ENCODE results near the gene PPFIA2.
"Not testable (repeated sequence)": the region's sequence is repeated elsewhere in the genome, so short reads cannot be mapped to it uniquely, and the experiment has no call there.

The PPFIA2 gene

DNA sequence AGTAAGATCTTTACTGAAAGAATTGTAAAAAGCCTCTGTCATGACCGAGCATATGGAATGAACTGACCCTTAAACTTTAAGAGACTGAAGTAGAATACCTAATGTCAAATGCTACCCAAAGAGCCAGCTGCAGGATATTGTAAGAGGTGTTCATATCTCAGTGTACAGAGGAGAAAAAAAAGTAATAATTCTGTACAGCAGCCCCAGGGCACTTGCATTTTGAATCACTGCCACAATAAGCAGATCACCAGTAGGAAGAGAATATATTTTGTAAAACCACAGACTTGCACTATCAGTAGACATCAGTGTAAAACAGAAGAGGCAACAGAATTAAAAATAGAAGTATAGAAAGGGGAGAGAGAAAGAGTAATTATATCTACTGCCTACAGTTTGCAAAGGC is 162.6 kb downstream of the PPFIA2 start:
- Mint-ChIP-seq H3K4me3 (no peak overlapping the region), H3K27ac (no peak overlapping the region), H3K36me3 (ENCODE audit: low read depth) (no peaks in the 10 kb centered on the region), H3K27me3 (ENCODE audit: low read depth) (no peaks in the 10 kb centered on the region), H3K9me3 (peaks cover 3% of the 10 kb centered on the region), H3K4me1 (peaks cover 13% of the 10 kb centered on the region)
- TF ChIP-seq CTCF (IDR thresholded peaks at IDR 0.05; ENCODE audit: unreplicated experiment in 3 of 3) = no peak

GRCh38 chr12:81591256-81591655 is 167.9 kb downstream of the PPFIA2 start:
- TF ChIP-seq CTCF (IDR thresholded peaks at IDR 0.05; ENCODE audit: unreplicated experiment in 3 of 3) = no peak
- peaks cover 10% of the 10 kb centered on the region for H3K9me3 Mint-ChIP-seq
- no peaks in the 10 kb centered on the region for H3K36me3 Mint-ChIP-seq (ENCODE audit: low read depth)
- H3K27me3 Mint-ChIP-seq (ENCODE audit: low read depth) = peaks cover 3% of the 10 kb centered on the region
- H3K27ac Mint-ChIP-seq = no peak overlapping the region
- no peak overlapping the region for H3K4me3 Mint-ChIP-seq
- H3K4me1 Mint-ChIP-seq = no peaks in the 10 kb centered on the region

- not testable (repeated sequence) for H3K27ac Mint-ChIP-seq; H3K36me3 Mint-ChIP-seq (ENCODE audit: low read depth); H3K9me3 Mint-ChIP-seq; H3K4me1 Mint-ChIP-seq; H3K27me3 Mint-ChIP-seq (ENCODE audit: low read depth); H3K4me3 Mint-ChIP-seq
These were observed 168.4 kb downstream of the PPFIA2 start for GRCh38 chr12:81590703-81591102.

GRCh38 chr12:81588235-81589008 is 170.7 kb downstream of the PPFIA2 start:
- TF ChIP-seq CTCF (IDR thresholded peaks at IDR 0.05; ENCODE audit: unreplicated experiment in 3 of 3) = no peak
- peaks cover 3% of the 10 kb centered on the region for H3K27me3 Mint-ChIP-seq (ENCODE audit: low read depth)
- peaks cover 10% of the 10 kb centered on the region for H3K9me3 Mint-ChIP-seq
- no peak overlapping the region for H3K27ac Mint-ChIP-seq
- no peaks in the 10 kb centered on the region for H3K36me3 Mint-ChIP-seq (ENCODE audit: low read depth)
- no peak overlapping the region for H3K4me3 Mint-ChIP-seq
- H3K4me1 Mint-ChIP-seq = no peaks in the 10 kb centered on the region

GRCh38 chr12:81585787-81586186 is 173.4 kb downstream of the PPFIA2 start:
- no peaks in the 10 kb centered on the region for H3K36me3 Mint-ChIP-seq (ENCODE audit: low read depth)
- peaks cover 3% of the 10 kb centered on the region for H3K9me3 Mint-ChIP-seq
- H3K4me1 Mint-ChIP-seq = no peaks in the 10 kb centered on the region
- no peak overlapping the region for H3K4me3 Mint-ChIP-seq
- TF ChIP-seq CTCF (IDR thresholded peaks at IDR 0.05; ENCODE audit: unreplicated experiment in 3 of 3) = no peak
- peaks cover 3% of the 10 kb centered on the region for H3K27me3 Mint-ChIP-seq (ENCODE audit: low read depth)
- H3K27ac Mint-ChIP-seq = no peak overlapping the region

- no peaks in the 10 kb centered on the region for H3K27me3 Mint-ChIP-seq (ENCODE audit: low read depth)
- H3K27ac Mint-ChIP-seq = no peak overlapping the region
- no peaks in the 10 kb centered on the region for H3K4me1 Mint-ChIP-seq
- TF ChIP-seq CTCF (IDR thresholded peaks at IDR 0.05; ENCODE audit: unreplicated experiment in 3 of 3) = no peak
- H3K4me3 Mint-ChIP-seq = no peak overlapping the region
- H3K36me3 Mint-ChIP-seq (ENCODE audit: low read depth) = no peaks in the 10 kb centered on the region
- no peaks in the 10 kb centered on the region for H3K9me3 Mint-ChIP-seq
These were observed 185.9 kb downstream of the PPFIA2 start for GRCh38 chr12:81573228-81573627.

All from nephron (organoid).